ENCODE results near the gene SHANK1.
"Not testable (repeated sequence)": the region's sequence is repeated elsewhere in the genome, so short reads cannot be mapped to it uniquely, and the experiment has no call there.

SHANK1 gene

DNA sequence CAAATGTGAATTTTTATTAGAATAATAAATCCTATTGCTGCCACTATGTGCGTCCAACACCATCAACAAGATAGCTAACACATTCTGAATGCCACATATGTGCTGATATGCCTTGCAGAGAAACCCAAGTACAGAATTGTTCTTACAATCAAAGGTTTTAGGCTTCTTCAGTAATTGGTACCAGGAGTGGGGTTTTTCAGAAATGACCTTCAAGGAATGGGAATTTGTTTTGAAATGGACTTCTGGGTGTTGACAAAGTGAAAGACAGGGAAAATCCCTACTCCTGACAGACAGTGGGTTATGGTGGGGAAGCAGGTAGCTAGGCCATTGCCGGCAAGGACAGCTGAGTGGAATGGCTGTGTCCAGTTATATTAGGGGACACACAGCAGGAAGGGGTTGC is 85.6 kb downstream of the SHANK1 start:
- DNase-seq (ENCODE audit: low read depth) = no peak

DNA sequence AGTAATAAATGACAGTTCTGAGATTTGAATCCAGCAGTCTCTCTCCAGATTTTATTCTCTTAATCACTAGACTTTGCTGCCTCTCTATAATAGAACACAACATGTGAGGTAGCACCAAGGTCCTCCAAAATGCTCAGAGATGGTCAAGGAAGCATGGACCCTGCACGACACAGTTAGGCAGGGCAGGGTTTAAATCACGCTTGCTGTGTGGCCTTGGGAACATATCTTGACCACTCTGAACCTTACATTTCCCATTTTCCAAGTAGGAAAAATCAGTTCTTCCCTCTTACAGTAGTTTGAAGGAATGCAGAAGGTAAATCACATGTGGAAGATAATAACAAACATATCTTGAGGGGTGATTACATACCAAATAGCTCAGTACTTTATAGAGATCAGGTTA is 86.2 kb downstream of the SHANK1 start:
- no peak for DNase-seq (ENCODE audit: low read depth)

DNA sequence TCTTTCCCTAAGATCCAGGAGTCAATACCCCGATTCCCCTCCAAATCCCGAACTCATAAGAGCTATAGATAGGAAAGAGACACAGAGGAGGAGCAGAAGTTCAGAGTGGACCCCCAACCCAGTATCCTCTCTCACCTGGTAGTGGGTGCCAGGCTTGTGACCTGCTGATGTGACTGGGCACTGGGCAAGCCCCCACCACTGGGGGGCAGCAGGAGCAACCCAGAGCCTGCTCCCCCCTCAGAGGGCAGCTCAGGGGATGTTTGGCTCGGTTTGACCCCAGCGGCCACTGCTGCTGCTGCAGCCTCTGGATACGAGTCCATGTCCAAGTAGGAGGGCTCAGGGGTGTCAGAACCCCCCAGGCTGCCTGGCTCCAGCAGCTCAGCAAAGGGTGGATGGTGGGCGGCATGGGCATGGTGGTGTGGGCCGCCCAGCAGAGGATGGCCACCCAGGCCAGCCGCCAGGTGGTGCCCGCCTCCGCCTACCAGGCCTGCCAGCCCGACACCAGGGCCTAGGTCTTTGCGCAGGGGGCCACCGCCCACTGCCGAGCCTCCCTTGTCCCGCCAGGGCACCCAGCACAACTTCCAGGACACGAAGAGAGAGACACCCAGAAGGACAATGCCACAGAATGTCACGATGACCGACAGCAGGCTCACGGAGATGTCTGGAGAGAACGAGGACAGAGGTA is 87.3 kb downstream of the SHANK1 start:
- no peak for DNase-seq (ENCODE audit: low read depth)

DNA sequence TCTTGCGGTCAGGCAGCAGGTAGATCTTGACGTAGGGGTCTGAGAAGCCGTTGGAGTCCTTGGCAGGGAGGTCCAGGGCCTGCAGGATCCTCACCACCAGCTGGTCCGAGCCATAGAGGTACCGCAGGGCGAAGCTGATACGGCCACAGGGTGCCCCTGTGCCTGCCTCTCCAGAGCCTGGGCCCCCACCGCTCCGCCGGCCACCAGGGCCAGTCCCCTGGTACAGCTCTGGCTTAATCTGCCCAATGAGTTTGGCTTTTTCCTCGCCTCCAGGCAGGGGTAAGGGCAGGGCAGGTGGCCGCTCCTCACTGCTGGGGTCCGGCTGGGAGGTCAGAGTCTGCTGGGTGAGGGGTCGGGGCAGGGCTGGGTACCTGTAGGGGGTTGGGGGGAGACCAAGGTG is 89.8 kb downstream of the SHANK1 start:
- no peak for DNase-seq (ENCODE audit: low read depth)

DNA sequence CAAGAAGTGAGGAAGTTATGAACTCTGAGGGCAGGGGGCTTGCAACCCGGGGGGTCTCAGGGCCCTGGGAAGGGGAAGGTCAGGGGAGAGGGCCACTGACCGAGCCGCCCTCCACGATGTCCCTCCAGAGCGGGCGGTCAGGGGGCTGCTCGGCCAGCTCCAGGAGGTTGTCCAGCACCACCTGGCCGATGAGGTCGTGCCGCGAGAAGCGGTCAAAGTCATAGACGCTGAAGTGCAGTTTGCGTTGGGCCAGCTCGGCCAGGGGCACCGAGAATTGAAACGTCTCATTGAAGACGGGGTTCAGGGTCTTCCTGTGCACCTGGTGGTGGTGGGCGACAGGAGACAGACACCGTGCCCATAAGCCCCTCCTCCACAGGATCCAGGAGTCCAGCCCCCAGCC is 90.4 kb downstream of the SHANK1 start:
- DNase-seq (ENCODE audit: low read depth) = no peak

DNA sequence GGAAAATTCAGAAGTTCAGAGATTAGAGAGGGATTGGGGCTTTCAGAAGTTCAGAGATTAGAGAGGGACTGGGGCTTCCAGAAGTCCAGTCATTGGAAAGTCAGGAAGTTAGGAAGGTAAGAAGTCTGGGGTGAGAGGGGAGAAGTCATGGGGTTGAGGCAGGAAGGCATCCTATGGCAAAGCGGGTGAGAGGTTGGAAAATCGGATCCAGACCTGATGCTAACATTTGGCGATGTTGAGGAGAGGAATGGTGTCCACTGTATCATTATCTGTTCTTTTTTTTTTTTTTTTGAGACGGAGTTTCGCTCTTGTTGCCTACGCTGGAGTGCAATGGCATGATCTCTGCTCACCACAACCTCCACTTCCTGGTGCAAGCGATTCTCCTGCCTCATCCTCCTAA is 91.1 kb downstream of the SHANK1 start:
- no peak for DNase-seq (ENCODE audit: low read depth)

DNA sequence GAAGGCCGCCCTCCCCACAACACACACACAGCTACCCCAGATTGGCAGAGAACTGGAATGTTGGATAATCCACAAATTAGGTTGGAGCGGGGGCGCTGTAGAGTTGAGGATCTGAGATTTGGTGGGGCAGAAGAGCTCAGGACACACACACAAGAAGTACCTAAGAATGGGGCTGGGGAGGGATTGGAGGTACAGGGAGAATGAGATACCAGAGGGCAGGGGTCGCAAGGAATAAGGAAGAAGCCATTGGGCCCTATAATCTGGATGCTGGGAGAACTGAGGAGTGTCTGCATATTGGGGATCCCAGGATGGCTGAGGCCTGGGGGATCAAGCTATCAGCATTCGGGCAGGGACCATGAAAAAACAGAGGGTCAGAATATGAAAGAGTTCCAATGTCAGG is 91.5 kb downstream of the SHANK1 start:
- no peak for DNase-seq (ENCODE audit: low read depth)

DNA sequence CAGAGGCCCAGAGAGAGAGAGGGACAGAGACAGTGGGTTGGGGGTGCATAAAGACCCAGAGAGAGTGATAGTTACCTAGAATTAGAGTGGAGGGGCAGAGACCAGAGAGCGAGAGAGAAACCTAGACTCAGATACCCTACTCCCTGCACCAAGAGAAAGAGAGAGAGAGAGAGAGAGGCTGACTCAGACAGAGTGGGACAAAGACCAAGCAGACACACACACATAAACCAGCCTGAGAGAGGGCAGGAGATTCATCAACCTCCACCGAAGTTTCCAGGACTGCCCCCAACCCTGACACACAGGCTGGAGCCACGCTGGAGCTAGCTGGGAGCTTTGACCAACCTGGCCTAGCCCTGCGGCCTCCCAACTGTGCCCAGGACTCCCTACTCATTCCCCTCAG is 92.8 kb downstream of the SHANK1 start:
- no peak for DNase-seq (ENCODE audit: low read depth)

DNA sequence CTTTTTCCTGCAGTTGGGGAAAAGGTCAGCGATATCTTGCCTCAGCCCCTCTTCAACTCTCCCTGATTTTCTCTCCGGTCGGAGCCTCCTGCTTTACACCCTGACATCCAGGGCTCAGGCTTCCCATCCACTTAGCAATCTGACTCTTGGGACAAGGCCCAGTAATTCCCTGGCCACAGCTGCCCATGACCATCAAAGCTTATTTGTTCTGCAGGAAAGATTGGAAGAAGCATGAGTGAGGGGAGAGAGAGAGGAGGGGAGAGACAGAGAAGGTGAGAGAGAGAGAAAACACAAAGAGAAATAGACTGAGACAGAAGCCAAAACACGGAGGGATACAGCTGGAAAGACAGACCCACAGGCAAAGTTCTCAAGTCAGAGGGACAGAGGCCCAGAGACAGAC is 93.6 kb downstream of the SHANK1 start:
- DNase-seq (ENCODE audit: low read depth) = no peak

DNA sequence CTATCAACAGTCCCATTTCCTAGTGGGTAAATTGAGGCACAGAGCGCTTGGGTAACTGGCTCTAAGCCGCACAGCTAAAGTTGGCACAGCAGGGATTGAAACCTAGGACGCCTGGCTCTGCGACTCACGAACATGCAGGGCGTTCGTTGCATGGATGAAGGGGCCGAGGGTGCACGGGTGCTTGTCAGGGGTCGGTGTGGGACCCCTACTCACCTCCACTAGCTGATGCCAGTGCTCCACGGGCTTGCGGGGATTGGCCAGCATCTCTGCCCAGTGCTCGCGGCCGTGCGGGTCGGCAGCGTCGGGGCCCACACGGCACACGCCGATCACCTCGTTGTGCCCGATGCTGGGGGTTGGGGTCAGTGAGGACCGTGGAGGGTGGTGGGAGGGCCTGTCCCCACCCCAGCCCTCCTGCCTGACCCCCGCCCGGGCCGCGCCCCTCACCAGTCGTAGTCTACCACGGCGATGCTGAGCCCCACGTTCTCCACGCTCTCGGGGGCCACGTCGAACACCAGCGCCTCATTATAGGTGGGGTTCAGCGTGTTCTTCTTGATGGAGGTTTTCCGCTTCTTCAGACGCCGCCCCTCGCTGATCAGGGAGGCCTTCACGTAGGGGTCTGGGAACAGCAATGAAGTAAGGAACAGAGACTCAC is 94.5 kb downstream of the SHANK1 start:
- DNase-seq (ENCODE audit: low read depth) = no peak

DNA sequence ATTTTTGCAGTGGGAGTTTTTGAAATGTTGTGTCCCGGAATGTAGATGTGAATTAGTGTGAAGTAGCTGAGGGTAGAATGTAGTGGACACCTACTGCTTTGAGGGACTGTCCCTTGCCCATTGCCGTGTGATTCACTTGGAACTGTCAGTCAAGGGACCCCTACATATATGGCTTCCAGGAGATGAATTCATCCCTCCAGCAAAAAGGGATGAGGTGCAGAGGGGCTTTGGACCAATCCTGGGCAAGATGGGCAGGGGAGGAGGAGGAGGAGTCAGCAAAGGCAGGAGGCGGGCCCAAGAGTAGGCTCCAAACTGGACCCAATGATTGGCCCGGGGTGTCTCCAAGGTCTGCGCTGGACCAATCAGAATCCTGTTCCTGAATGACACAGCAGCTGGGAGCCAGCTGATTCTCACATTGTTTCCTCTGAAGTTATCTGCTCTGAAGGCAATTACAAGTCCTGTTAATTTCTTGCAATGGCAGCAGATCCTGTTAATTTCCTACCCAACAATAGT is 99.2 kb downstream of the SHANK1 start:
- DNase-seq (ENCODE audit: low read depth) = not testable (repeated sequence)

DNA sequence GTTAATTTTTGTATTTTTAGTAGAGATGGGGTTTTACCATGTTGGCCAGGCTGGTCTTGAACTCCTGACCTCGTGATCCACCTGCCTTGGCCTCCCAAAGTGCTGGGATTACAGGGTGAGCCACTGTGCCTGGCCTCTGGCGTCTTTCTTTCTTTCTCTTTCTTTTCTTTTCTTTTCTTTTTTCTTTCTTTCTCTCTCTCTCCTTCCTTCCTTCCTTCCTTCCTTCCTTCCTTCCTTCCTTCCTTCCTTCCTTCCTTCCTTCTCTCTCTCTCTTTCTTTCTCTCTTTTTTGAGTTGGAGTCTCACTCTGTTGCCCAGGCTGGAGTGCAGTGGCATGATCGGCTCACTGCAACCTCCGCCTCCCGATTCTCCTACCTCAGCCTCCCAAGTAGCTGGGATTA is 100.4 kb downstream of the SHANK1 start:
- DNase-seq (ENCODE audit: low read depth) = not testable (repeated sequence)

DNA sequence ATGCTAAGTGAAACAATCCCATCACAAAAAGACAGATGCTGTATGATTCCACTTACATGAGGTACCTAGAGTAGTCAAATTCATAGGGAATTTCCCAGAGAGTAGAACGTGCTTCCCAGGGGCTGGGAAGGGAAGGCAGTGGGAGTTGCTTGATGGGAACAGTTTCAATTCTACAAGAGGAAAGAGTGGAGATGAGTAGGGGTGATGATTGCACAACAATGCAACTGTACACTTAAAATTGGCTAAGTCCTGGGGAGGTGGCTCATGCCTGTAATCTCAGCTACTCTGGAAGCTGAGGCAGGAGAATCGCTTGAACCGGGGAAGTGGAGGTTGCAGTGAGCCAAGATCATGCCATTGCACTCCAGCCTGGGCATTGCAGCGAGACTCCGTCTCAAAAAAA is 101.2 kb downstream of the SHANK1 start:
- not testable (repeated sequence) for DNase-seq (ENCODE audit: low read depth)

DNA sequence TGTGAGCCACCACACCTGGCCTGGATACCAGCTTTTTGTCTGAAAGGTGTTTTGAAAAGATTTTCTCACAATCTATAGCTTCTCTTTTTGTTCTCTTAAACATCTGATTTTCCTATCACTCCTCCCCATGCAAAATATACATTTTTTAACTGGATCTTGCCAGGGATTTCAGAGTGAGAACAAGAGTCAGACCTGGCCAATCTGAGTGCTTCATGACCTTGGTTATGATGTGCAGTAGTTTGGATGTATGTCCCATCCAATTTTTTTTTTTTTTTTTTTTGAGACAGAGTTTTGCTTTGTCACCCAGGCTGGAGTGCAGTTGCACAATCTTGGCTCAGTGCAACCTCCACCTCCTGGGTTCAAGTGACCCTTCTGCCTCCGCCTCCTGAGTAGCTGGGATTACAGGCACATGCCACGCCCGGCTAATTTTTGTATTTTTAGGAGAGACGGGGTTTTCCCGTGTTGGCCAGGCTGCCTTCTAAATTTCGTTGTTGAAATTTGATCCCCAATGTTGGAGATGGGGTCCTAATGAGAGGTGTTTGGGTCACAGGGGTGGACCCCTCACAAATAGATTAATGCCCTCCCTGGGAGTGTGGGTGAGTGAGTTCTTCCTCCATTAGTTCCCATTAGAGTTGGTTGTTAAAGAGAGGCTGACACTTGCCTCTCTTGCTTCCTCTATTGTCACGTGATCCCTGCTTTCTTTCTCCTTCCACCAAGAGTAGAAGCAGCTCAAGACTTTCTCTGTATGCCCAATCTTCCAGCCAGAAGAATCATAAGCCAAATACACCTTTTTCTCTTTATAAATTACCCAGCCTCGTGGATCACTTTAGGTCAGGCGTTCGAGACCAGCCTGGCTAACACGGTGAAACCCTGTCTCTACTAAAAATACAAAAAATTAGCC is 106.8 kb downstream of the SHANK1 start:
- DNase-seq (ENCODE audit: low read depth) = not testable (repeated sequence)

Data from activated T-cell treated with anti-CD3 and anti-CD28 coated beads for 24 hours (primary cell).